Thoracic aorta (tissue), 2 donors: ENCODE results near the gene THAP7. TPM values are rescaled to one million over a fixed set of nuclear protein-coding genes. Genes with fewer than 3 reads are reported as not detected.

Experiments used
- ATAC-seq: fragments of 150-250 bp; one replicate; pipeline ENCODE4 v1.8.0; 2017; ENCODE audit warnings: low read depth; ENCODE audit not compliant: insufficient number of reproducible peaks, low FRiP score
- DNase-seq: peaks from one replicate; pipeline ENCODE4 v3.0.0-alpha.2; 2020; ENCODE audit warnings: low spot score
- H3K27ac ChIP-seq, 2 donors: fragments of 200-600 bp; sonication (generic); 1 replicate in 1 of 2; 2 replicates in 1 of 2; pipeline ENCODE4 v1.5.1; 2016; ENCODE audit warnings: mild to moderate bottlenecking in 2 of 2, moderate library complexity in 2 of 2
- H3K27me3 ChIP-seq: fragments of 200-600 bp; sonication (generic); replicated peaks from 2 replicates; pipeline ENCODE4 v1.6.0; 2016; ENCODE audit warnings: mild to moderate bottlenecking; ENCODE audit not compliant: insufficient read depth
- H3K36me3 ChIP-seq: fragments of 200-600 bp; sonication (generic); one replicate; pipeline ENCODE4 v1.5.1; 2016
- H3K4me1 ChIP-seq, 2 donors: fragments of 200-600 bp; sonication (generic); 1 replicate in 1 of 2; 2 replicates in 1 of 2; pipeline versions ENCODE4 v1.5.1 to v1.6.0; 2016; ENCODE audit warnings: low read depth in 2 of 2, mild to moderate bottlenecking in 1 of 2; ENCODE audit not compliant: control insufficient read depth in 1 of 2
- H3K4me3 ChIP-seq: fragments of 200-600 bp; sonication (generic); 2 replicates; pipeline ENCODE4 v1.5.1; 2016; ENCODE audit warnings: mild to moderate bottlenecking
- H3K9me3 ChIP-seq: fragments of 200-600 bp; sonication (generic); 2 replicates; pipeline ENCODE4 v1.5.1; 2016
- total RNA-seq, 2 donors: library from RNA; depleted of rRNA; stranded (reverse); fragments of >200 nt; gene quantifications; one replicate each; pipeline versions ENCODE4 v1.1.0 to v1.2.3, GENCODE V29; 2016
- TF ChIP-seq, protein P1 (sequence below): fragments of 200-600 bp; sonication (generic); IDR thresholded peaks from one replicate; pipeline ENCODE4 v1.5.1; 2019; ENCODE audit warnings: antibody characterized with exemption

Gene THAP7
- total RNA-seq, 2 donors from 2014 or later = 38.3 to 60.0 TPM

DNA sequence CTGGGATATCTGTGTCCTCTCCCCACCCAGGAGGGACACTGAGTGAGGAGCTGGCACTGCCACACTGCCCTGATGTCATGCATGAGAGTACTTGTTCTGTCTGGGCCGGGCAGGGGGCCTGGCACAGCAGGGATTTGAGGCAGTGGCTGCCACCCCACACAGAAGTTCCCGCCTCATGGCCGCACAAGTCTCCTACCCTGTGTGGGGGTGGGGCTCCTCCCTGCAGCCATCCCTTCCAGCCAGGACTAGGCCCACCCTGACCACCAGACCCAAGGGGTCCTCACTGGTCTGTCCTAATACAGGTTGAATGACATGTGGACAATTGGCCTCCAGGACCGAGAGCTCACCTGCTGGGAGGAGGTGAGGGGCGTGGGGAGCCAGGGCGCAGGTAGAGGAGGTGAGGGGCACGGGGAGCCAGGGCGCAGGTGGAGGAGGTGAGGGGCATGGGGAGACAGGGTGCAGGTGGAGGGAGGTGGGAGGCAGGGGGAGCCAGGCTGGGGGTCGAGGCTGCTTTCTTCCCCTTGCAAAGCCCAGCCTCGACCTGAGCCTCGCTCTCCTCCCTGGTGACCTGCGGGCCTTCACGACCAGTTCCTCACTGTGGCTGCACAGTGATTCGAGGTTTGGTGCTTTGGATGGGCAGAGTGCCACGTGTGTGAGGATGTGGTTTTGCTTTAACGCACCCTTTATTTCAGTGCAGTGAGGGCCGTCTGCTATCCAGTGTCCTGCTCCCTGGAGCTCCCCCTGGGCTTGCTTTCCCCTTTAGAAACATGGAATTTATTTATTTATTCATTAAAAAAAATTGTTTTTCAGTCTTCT lies 12.4 kb downstream of the THAP7 start:
- H3K27me3 ChIP-seq = no peaks in the 10 kb centered on the region
- H3K27ac ChIP-seq = no peak overlapping the region
- TF ChIP-seq, protein P1, sequence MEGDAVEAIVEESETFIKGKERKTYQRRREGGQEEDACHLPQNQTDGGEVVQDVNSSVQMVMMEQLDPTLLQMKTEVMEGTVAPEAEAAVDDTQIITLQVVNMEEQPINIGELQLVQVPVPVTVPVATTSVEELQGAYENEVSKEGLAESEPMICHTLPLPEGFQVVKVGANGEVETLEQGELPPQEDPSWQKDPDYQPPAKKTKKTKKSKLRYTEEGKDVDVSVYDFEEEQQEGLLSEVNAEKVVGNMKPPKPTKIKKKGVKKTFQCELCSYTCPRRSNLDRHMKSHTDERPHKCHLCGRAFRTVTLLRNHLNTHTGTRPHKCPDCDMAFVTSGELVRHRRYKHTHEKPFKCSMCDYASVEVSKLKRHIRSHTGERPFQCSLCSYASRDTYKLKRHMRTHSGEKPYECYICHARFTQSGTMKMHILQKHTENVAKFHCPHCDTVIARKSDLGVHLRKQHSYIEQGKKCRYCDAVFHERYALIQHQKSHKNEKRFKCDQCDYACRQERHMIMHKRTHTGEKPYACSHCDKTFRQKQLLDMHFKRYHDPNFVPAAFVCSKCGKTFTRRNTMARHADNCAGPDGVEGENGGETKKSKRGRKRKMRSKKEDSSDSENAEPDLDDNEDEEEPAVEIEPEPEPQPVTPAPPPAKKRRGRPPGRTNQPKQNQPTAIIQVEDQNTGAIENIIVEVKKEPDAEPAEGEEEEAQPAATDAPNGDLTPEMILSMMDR = no peak
- no peak overlapping the region for H3K4me3 ChIP-seq
- no peak for ATAC-seq
- H3K9me3 ChIP-seq = no peaks in the 10 kb centered on the region
- DNase-seq = no peak
- peaks cover 33% of the 10 kb centered on the region for H3K36me3 ChIP-seq
- H3K4me1 ChIP-seq = no peaks in the 10 kb centered on the region

DNA sequence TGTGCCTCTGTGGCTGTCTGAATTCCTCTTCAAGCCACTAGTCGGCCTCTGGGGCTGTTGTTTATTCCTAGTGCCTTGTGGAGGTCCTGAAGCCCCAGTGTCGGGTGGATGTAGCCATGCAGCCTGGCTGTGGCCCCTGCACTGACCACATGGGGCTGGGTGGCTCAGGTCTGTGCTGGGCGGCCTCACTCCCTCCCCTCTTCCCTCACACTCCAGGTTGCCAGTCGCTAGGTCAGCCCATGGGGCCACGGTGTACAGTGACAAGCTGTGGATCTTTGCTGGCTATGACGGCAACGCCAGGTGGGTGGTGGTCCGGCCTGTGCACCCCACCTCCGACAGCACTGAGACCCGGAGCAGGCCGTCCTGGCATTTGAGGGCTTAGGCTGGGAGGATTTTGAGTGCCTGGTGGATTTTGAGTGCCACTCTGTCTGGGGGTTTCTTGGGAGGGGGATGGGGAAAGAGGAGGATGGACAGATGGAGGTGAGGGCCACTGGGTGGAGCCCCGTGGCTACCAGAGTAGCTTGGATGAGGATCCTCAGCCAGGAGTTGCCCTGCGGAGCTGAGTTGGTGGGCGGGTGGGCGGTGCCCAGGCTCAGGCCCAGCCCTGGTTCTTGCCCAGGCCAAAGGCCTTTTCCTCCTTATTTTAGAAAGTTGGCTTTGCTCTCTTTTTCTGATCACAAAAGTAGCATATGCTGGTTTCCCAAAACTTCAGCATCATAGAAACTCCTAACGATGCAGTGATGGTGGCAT lies 13.2 kb downstream of the THAP7 start:
- Histone ChIP-seq H3K4me3 (no peak overlapping the region), H3K36me3 (peaks cover 28% of the 10 kb centered on the region), H3K9me3 (no peaks in the 10 kb centered on the region), H3K27me3 (no peaks in the 10 kb centered on the region), H3K4me1 (peaks cover 0 to 1% of the 10 kb centered on the region in 2 donors), H3K27ac (no peak overlapping the region)
- no peak for DNase-seq
- TF ChIP-seq, protein P1 = no peak
- no peak for ATAC-seq

DNA sequence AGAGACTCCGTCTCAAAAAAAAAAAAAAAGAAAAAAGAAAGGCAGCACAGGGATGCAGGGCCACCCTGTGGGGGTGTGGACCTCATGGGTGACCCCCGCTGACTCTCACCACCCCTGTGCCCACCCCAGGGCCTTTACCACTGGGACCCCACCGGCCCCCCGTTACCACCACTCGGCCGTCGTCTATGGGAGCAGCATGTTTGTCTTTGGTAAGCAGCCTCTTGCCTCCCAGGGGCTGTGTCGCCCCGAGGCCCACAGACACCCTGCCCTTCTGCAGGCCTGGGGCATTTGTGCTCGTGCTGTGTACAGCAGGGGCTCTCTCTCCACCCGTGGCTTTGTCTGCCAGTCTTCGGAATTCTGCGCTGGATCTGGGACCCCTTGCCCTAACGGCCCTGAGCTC lies 14.5 kb downstream of the THAP7 start:
- DNase-seq (no peak), ATAC-seq (no peak)
- TF ChIP-seq, protein P1 = no peak
- Histone ChIP-seq H3K4me3 (no peak overlapping the region), H3K4me1 (peaks cover 6 to 13% of the 10 kb centered on the region in 2 donors), H3K9me3 (no peaks in the 10 kb centered on the region), H3K36me3 (peaks cover 19% of the 10 kb centered on the region), H3K27ac (no peak overlapping the region), H3K27me3 (no peaks in the 10 kb centered on the region)

DNA sequence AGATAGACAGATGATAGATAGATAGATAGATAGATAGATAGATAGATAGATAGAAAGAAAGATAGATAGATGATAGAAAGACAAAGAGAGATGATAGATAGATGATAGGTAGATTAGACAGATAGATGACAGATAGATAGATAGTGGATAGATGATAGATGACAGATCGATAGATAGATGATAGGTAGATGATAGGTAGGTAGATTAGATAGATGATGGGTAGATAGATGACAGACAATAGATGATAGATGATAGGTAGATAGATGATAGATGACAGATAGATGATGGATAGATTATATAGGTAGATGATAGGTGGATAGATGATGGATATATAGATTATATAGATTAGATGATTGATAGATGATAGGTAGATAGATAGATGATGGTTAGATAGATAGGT lies 15.6 kb downstream of the THAP7 start:
- Histone ChIP-seq H3K27ac (no peak overlapping the region), H3K4me3 (no peak overlapping the region), H3K36me3 (peaks cover 10% of the 10 kb centered on the region), H3K4me1 (peaks cover 8 to 16% of the 10 kb centered on the region in 2 donors), H3K9me3 (no peaks in the 10 kb centered on the region), H3K27me3 (no peaks in the 10 kb centered on the region)
- no peak for ATAC-seq
- TF ChIP-seq, protein P1 = no peak
- no peak for DNase-seq

DNA sequence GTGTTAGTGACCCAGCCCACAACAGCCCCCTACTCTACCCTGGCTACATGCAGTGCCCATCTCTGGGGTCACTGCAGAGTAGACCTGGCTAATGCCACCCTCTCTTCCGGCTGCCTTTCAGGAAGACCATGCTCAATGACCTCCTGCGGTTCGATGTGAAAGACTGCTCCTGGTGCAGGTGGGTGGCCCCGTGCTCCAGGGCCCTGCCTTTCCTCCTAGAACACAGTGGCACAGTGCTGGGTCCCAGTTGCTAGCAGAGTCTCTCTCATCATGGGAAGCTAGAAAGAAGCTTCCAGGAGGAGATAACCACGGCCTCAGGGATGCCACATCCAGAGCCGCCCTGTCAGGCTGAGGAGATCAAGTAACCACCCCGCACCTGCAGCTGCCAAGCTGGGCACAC lies 16.2 kb downstream of the THAP7 start:
- ATAC-seq = no peak

More for the DNA sequence above, 16.2 kb downstream of the THAP7 start:
- Histone ChIP-seq H3K4me1 (peaks cover 12 to 22% of the 10 kb centered on the region in 2 donors), H3K27me3 (no peaks in the 10 kb centered on the region), H3K36me3 (peaks cover 10% of the 10 kb centered on the region), H3K27ac (no peak overlapping the region), H3K4me3 (no peak overlapping the region), H3K9me3 (no peaks in the 10 kb centered on the region)
- DNase-seq = no peak
- TF ChIP-seq, protein P1 = no peak
